OCI-LY3 (cell line): ENCODE results near the gene CLEC9A.

Source experiments
- CTCF ChIP-seq: fragments of 200-600, 300-600 bp; sonication (generic); IDR thresholded peaks from 2 replicates; pipeline ENCODE4 v1.5.1; 2014; ENCODE audit warnings: antibody characterized with exemption, low read length, low read depth
- EZH2phosphoT487 ChIP-seq: fragments of 200-600 bp; shearing (Covaris generic); IDR thresholded peaks from 2 replicates; pipeline ENCODE4 v1.6.1; 2018; ENCODE audit warnings: antibody characterized with exemption, mixed run types, low read depth

DNA sequence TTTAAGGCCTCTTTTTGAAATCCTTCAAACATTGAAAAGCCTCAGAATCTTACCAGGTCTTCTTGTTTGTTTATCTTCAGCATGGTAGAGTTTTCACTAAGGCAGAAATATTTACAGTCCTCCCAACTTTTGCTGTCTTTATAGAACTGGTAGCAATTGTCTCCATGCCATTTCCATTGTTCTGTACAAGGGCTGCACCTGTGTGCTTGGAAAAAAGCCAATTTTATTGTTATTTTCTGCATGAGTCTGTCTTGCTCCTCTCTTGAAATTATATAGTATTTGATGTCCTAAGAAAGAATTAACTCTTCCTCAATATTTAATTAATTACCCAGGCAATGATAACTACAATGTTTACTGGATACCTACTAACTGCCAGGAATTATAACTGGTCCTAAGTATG is 45.0 kb downstream of the CLEC9A start:
- TF ChIP-seq CTCF (no peak), EZH2phosphoT487 (no peak)
